OCI-LY7 (cell line): ENCODE results near the gene LCNL1. TPM values are rescaled to one million over a fixed set of nuclear protein-coding genes. Genes with fewer than 3 reads are reported as not detected.

Experiments
- BruUV-seq: library from RNA; stranded (reverse); fragments of 400-500 nt; replicated peaks from 2 replicates; lab custom pipeline; 2021; lab: Mats Ljungman, UMichigan
- CTCF ChIA-PET: fragments of 300-600 bp; sonication (Branson Sonifier 250); formaldehyde crosslinking; loops from one replicate; lab custom pipeline; 2022; ENCODE audit warnings: antibody characterized with exemption; ENCODE audit not compliant: unreplicated experiment; lab: Charles Lee
- POLR2A ChIA-PET: fragments of 300-600 bp; sonication (Branson Sonifier 250); formaldehyde crosslinking; loops from one replicate; lab custom pipeline; 2022; ENCODE audit warnings: antibody characterized with exemption; lab: Charles Lee
- DNase-seq: peaks from one replicate; pipeline ENCODE4 v3.0.0-alpha.2; 2015; ENCODE audit warnings: low spot score
- H2AFZ ChIP-seq: fragments of 200-600 bp; sonication (generic), shearing (Covaris generic); 2 replicates; pipeline ENCODE4 v1.6.1; 2014; ENCODE audit warnings: mild to moderate bottlenecking, antibody characterized with exemption, low read length, moderate library complexity
- H3K27ac ChIP-seq: fragments of 200-600 bp; sonication (generic); 2 replicates; pipeline ENCODE4 v1.5.1; 2014; ENCODE audit warnings: mixed run types, low read depth, mild to moderate bottlenecking, moderate library complexity, low read length, inconsistent platforms; ENCODE audit not compliant: poor library complexity, severe bottlenecking
- H3K36me3 ChIP-seq: fragments of 200-600 bp; sonication (generic); 2 replicates; pipeline ENCODE4 v1.6.1; 2014; ENCODE audit warnings: mild to moderate bottlenecking, antibody characterized with exemption, low read length, moderate library complexity, mixed read lengths; ENCODE audit not compliant: insufficient read depth
- H3K4me1 ChIP-seq: fragments of 200-600 bp; sonication (generic); 2 replicates; pipeline ENCODE4 v1.5.1; 2014; ENCODE audit warnings: mild to moderate bottlenecking, low read length; ENCODE audit not compliant: insufficient read depth, poor library complexity, severe bottlenecking
- H3K4me2 ChIP-seq: fragments of 200-600 bp; sonication (generic); 2 replicates; pipeline ENCODE4 v1.6.1; 2014; ENCODE audit warnings: mild to moderate bottlenecking, low read length
- H3K4me3 ChIP-seq: fragments of 200-600 bp; sonication (generic); 2 replicates; pipeline ENCODE4 v1.5.1; 2014; ENCODE audit warnings: mild to moderate bottlenecking, low read depth, low read length; ENCODE audit not compliant: poor library complexity, severe bottlenecking
- H3K79me2 ChIP-seq: fragments of 200-600 bp; sonication (generic); 2 replicates; pipeline ENCODE4 v1.6.1; 2016; ENCODE audit warnings: low read depth, mild to moderate bottlenecking, low read length, moderate library complexity, mixed read lengths; ENCODE audit not compliant: insufficient read depth
- H3K9me2 ChIP-seq: fragments of 200-600 bp; sonication (generic); 2 replicates; pipeline ENCODE4 v1.6.1; 2016; ENCODE audit warnings: mild to moderate bottlenecking, low read length, mixed read lengths; ENCODE audit not compliant: insufficient read depth
- H3K9me3 ChIP-seq: fragments of 200-600 bp; sonication (generic); 2 replicates; pipeline ENCODE4 v1.6.1; 2014; ENCODE audit warnings: mild to moderate bottlenecking, mixed run types, low read length, mixed read lengths
- H4K20me1 ChIP-seq: fragments of 200-600 bp; sonication (generic); 2 replicates; pipeline ENCODE4 v1.6.1; 2014; ENCODE audit warnings: mild to moderate bottlenecking, antibody characterized with exemption, low read length, moderate library complexity, mixed read lengths; ENCODE audit not compliant: insufficient read depth
- EZH2phosphoT487 ChIP-seq: fragments of 200-600 bp; sonication (generic); IDR thresholded peaks from 2 replicates; pipeline ENCODE4 v1.6.1; 2018; ENCODE audit warnings: low read depth, borderline replicate concordance, mild to moderate bottlenecking, mixed run types, antibody characterized with exemption, low read length, moderate library complexity, mixed read lengths
- intact Hi-C: fragments of 100-400 bp; cut with micrococcal nuclease; formaldehyde crosslinking; loops from one replicate; pipeline ENCODE4 v1.10.0; 2022; ENCODE audit not compliant: unreplicated experiment
- total RNA-seq, 2 experiments: library from RNA; depleted of rRNA in 1 of 2; stranded (reverse); fragments of >200 nt in 1 of 2; shearing (Covaris generic) in 1 of 2; gene quantifications; 2 replicates each; pipeline ENCODE4 v1.2.3, GENCODE V29; 2014 to 2022
- TF ChIP-seq, protein P1 (sequence below): fragments of 200-600 bp; sonication (generic); conservative IDR thresholded peaks from 2 replicates; pipeline ENCODE4 v1.5.1; 2014; ENCODE audit warnings: mild to moderate bottlenecking, antibody characterized with exemption, low read length, moderate library complexity, mixed read lengths

LCNL1 gene
- total RNA-seq, 2 experiments from 2014 or later, result not detected

DNA sequence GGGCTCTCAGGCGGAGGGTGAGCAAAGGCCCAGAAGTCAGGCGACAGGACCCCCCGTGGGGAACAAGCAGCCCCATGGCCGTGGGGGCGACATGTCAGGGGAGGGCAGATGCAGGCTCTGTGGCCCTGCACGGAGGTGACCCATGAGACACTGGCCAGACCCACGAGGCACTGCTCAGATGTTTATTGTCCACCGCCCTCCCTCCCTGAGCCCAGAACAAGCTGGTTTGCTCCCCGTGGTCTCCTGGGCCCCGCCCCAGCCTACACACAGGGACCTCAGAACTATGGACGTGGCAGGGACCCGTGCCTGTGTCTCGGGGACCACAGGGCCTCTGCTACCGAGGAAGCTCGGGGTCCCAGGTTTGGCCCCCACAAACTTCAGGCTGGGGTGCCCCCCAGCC lies 47.2 kb downstream of the LCNL1 start:
- intact Hi-C loops, result no loop called here

DNA sequence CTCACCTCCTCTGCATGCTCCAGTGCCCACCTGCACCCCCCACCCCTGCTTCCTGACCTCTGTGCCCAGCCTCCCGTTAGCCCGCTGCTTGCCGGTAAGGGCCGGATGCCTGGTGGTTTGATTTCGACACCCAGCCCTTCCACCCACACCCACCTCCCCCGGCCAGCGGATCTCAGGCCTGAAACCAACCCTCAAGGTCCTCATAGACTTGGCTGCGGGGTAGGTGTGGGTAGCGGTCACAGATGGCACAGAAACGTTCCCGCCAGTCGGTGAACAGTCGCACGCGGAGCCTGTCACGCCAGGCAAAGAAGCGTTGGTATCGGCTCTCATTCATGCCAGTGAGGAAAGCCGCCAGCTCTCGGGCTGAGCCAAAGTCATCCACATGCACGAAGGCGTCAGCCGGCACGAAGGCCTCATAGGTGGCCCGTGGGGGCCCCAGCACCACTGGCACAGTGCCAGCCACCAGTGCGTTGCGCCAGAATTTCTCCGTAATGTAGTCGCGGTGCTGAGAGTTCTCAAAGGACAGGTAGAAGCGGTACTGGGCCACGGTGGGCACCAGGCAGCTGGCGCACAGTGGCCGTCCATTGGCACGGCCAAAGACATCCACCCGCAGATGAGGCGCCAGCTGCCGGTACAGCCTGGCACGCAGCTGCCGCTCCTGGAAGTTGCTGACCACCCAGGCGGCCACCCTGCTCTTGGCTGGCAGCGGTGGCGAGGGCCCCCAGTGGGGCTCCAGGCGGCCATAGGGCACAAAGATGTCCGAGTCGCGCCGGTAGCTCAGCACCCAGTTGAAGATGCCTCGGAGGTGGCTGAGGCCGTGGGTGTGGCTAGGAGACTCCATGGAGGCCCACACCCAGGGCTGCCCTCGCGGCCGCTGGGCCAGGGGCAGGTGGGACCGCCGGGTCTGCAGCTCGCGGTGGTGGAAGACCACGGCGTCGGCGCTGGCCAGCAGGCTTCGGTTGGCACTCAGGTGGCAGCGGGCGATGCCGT lies 48.0 kb downstream of the LCNL1 start:
- POLR2A ChIA-PET, result interaction anchor here (0.5 kb wide), 1 partner anchor 118 kb away, joined by 4 read pairs; no protein-coding TSS in a partner anchor
- H3K36me3 ChIP-seq, result no peaks in the 10 kb centered on the region
- H3K4me1 ChIP-seq, result peaks cover 48% of the 10 kb centered on the region
- TF ChIP-seq EZH2phosphoT487, result no peak
- TF ChIP-seq, protein P1, sequence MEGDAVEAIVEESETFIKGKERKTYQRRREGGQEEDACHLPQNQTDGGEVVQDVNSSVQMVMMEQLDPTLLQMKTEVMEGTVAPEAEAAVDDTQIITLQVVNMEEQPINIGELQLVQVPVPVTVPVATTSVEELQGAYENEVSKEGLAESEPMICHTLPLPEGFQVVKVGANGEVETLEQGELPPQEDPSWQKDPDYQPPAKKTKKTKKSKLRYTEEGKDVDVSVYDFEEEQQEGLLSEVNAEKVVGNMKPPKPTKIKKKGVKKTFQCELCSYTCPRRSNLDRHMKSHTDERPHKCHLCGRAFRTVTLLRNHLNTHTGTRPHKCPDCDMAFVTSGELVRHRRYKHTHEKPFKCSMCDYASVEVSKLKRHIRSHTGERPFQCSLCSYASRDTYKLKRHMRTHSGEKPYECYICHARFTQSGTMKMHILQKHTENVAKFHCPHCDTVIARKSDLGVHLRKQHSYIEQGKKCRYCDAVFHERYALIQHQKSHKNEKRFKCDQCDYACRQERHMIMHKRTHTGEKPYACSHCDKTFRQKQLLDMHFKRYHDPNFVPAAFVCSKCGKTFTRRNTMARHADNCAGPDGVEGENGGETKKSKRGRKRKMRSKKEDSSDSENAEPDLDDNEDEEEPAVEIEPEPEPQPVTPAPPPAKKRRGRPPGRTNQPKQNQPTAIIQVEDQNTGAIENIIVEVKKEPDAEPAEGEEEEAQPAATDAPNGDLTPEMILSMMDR, result no peak
- no peaks in the 10 kb centered on the region for H3K9me3 ChIP-seq
- no peaks in the 10 kb centered on the region for H3K9me2 ChIP-seq
- no peak overlapping the region for H3K4me3 ChIP-seq
- intact Hi-C loops, result no loop called here
- no peak overlapping the region for H3K4me2 ChIP-seq
- DNase-seq, result peak; percentile 33
- no peaks in the 10 kb centered on the region for H3K79me2 ChIP-seq
- no peak overlapping the region for H3K27ac ChIP-seq
- no peak overlapping the region for H2AFZ ChIP-seq
- CTCF ChIA-PET, result interaction anchor here (1.0 to 2.2 kb wide), 2 partner anchors 16 to 99 kb away, joined by 5 to 6 read pairs; no protein-coding TSS in a partner anchor
- no TSS peak for BruUV-seq
- H4K20me1 ChIP-seq, result no peaks in the 10 kb centered on the region

More for the DNA sequence above, 47.2 kb downstream of the LCNL1 start:
- Histone ChIP-seq H3K27ac (no peak overlapping the region), H3K36me3 (no peaks in the 10 kb centered on the region), H2AFZ (no peak overlapping the region), H3K9me2 (no peaks in the 10 kb centered on the region), H3K4me1 (peaks cover 49% of the 10 kb centered on the region), H3K79me2 (no peaks in the 10 kb centered on the region), H3K9me3 (no peaks in the 10 kb centered on the region), H3K4me3 (no peak overlapping the region), H3K4me2 (no peak overlapping the region), H4K20me1 (no peaks in the 10 kb centered on the region)
- no TSS peak for BruUV-seq
- CTCF ChIA-PET, result interaction anchor here (0.6 to 2.2 kb wide), 8 partner anchors 10 to 239 kb away, joined by 3 to 6 read pairs (median 3); partner anchors contain the start of genes CCDC183 and TMEM141
- POLR2A ChIA-PET, result interaction anchor here (0.5 to 2.1 kb wide), 3 partner anchors 29 to 119 kb away, joined by 4 read pairs; no protein-coding TSS in a partner anchor
- DNase-seq, result no peak
- TF ChIP-seq, protein P1, result no peak
- TF ChIP-seq EZH2phosphoT487, result no peak
